Breast epithelium (tissue), 4 donors: ENCODE results near the gene DDX10. TPM values are rescaled to one million over a fixed set of nuclear protein-coding genes. Genes with fewer than 3 reads are reported as not detected.
A peak's percentile ranks its signal among the peaks of the same experiment; 100 is the strongest.
"Not testable (repeated sequence)": the region's sequence is repeated elsewhere in the genome, so short reads cannot be mapped to it uniquely, and the experiment has no call there.

Experiments used
- DNase-seq, 2 donors: peaks; one replicate each; pipeline ENCODE4 v3.0.0-alpha.2; 2019; ENCODE audit warnings: low spot score in 2 of 2
- H3K27ac ChIP-seq, 2 donors: fragments of 200-600 bp; sonication (generic) in 1 of 2; one replicate each; pipeline ENCODE4 v1.5.1; 2016 to 2019; ENCODE audit warnings: mild to moderate bottlenecking in 1 of 2
- H3K27me3 ChIP-seq, 2 donors: fragments of 200-600 bp; sonication (generic) in 1 of 2; one replicate each; pipeline versions ENCODE4 v1.5.1 to v1.6.0; 2017 to 2019; ENCODE audit warnings: control low read depth in 1 of 2, mild to moderate bottlenecking in 1 of 2
- H3K36me3 ChIP-seq: fragments of 200-600 bp; one replicate; pipeline ENCODE4 v1.5.1; 2019
- H3K4me1 ChIP-seq, 2 donors: fragments of 200-600 bp; sonication (generic); one replicate each; pipeline ENCODE4 v1.5.1; 2016 to 2019; ENCODE audit warnings: control low read depth in 1 of 2
- H3K4me3 ChIP-seq, 3 donors: fragments of 200-600 bp; sonication (generic); 1 replicate in 2 of 3; 2 replicates in 1 of 3; pipeline ENCODE4 v1.5.1; 2016 to 2019; ENCODE audit warnings: mild to moderate bottlenecking in 3 of 3, moderate library complexity in 2 of 3
- H3K9me3 ChIP-seq, 2 donors: fragments of 200-600 bp; sonication (generic) in 1 of 2; one replicate each; pipeline ENCODE4 v1.5.1; 2016 to 2019; ENCODE audit warnings: control low read depth in 1 of 2
- CTCF ChIP-seq, 3 donors: fragments of 450-650 bp; IDR thresholded peaks; one replicate each; pipeline ENCODE4 v1.5.1; 2016 to 2017; ENCODE audit warnings: antibody characterized with exemption in 3 of 3, mild to moderate bottlenecking in 3 of 3, moderate library complexity in 3 of 3
- POLR2A ChIP-seq: fragments of 450-650 bp; IDR thresholded peaks from one replicate; pipeline ENCODE4 v1.6.1; 2016; ENCODE audit warnings: antibody characterized with exemption, mild to moderate bottlenecking, moderate library complexity
- POLR2AphosphoS5 ChIP-seq, 3 donors: sonication (generic); formaldehyde crosslinking; IDR thresholded peaks; one replicate each; pipeline ENCODE4 v1.6.1; 2017; ENCODE audit warnings: antibody characterized with exemption in 3 of 3
- intact Hi-C: fragments of 100-400 bp; cut with DNase I; formaldehyde crosslinking; loops from one replicate; pipeline ENCODE4 v1.15.1; 2023; ENCODE audit warnings: low total_unique reads
- total RNA-seq, 3 donors: library from RNA; depleted of rRNA; stranded (reverse); fragments of >200 nt; gene quantifications; one replicate each; pipeline ENCODE4 v1.1.0, GENCODE V29; 2016

DDX10 gene
- total RNA-seq, 3 donors from 2014 or later: 17.3 to 41.9 (median 29.5) TPM

DNA sequence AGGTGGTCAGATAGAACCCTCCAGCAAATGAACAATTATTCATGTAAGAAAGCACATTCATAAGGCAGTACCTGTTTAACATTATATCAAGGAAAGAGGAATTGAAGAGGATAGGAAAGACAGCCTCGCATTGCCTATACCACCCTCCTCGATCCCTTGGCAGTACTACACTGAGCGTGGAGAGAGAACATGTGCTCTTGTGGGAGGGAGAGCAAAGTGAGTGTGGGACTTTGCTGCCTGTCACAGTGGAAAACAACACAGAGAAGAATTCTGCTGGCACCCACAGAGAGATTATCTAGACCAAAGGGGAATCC lies 17.5 kb upstream of the DDX10 start:
- Histone ChIP-seq H3K36me3 (no peaks in the 10 kb centered on the region), H3K4me1 (no peaks in the 10 kb centered on the region), H3K27me3 (no peaks in the 10 kb centered on the region), H3K9me3 (no peaks in the 10 kb centered on the region), H3K4me3 (no peak overlapping the region), H3K27ac (peak overlapping the region; percentile 84 to 87)
- DNase-seq: no peak
- intact Hi-C loops: no loop called here
- TF ChIP-seq CTCF (IDR thresholded peaks at IDR 0.05) (peak in 1 of 3 donors; percentile 24), POLR2AphosphoS5 (IDR thresholded peaks at IDR 0.05) (no peak), POLR2A (no peak)

GRCh38 chr11:108647701-108648527 lies 17.0 kb upstream of the DDX10 start:
- peak; percentile 28 to 70 (median 68) for TF ChIP-seq POLR2AphosphoS5 (IDR thresholded peaks at IDR 0.05)
- TF ChIP-seq POLR2A: no peak
- peak; percentile 57 to 78 (median 75) for TF ChIP-seq CTCF (IDR thresholded peaks at IDR 0.05)
- Histone ChIP-seq H3K36me3 (no peaks in the 10 kb centered on the region), H3K4me1 (no peaks in the 10 kb centered on the region), H3K27ac (peak overlapping the region; percentile 84 to 87), H3K4me3 (peak overlapping the region in 1 of 3 donors; percentile 4), H3K9me3 (no peaks in the 10 kb centered on the region), H3K27me3 (no peaks in the 10 kb centered on the region)
- intact Hi-C loops: no loop called here
- DNase-seq: peak; percentile 88 to 94

GRCh38 chr11:108648528-108648885 lies 16.4 kb upstream of the DDX10 start:
- intact Hi-C loops: no loop called here
- DNase-seq: no peak
- Histone ChIP-seq H3K4me3 (peak overlapping the region in 1 of 3 donors; percentile 4), H3K4me1 (no peaks in the 10 kb centered on the region), H3K27me3 (no peaks in the 10 kb centered on the region), H3K9me3 (no peaks in the 10 kb centered on the region), H3K27ac (peak overlapping the region; percentile 84 to 87), H3K36me3 (no peaks in the 10 kb centered on the region)
- TF ChIP-seq POLR2AphosphoS5 (IDR thresholded peaks at IDR 0.05) (no peak), CTCF (IDR thresholded peaks at IDR 0.05) (peak in 1 of 3 donors; percentile 6), POLR2A (no peak)

GRCh38 chr11:108654100-108654499 lies 10.8 kb upstream of the DDX10 start:
- H3K4me3 ChIP-seq, DNase-seq, intact Hi-C loops, H3K4me1 ChIP-seq, H3K27me3 ChIP-seq, H3K9me3 ChIP-seq, H3K36me3 ChIP-seq, H3K27ac ChIP-seq: not testable (repeated sequence)

DNA sequence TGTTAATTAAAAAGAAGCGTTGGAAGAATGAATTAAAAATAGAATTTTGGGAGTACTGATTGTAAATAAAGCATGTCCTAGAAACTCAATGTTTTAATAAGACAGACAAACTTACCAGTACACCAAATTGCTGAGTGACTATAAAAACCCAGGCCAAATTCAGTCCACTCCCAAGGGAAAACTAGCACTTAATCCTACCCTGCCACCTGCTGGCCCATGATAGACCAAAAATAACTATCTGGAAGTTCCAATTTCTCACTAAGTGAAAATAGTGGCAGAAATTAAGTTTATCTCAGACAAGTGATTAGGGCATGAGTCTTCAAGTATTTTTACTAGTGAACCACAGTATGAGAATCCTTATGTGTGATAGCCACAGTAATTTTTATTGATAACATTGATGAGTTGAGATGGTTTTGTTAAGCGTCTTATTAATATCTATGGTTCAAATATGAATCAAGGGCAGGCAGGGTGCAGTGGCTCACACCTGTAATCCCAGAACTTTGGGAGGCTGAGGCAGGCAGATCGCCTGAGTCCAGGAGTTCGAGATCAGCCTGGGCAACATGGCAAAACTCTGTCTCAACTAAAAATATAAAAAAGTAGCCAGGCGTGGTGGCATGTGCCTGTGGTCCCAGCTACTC lies 9.8 kb upstream of the DDX10 start:
- Histone ChIP-seq H3K4me3 (no peak overlapping the region), H3K27ac (no peak overlapping the region), H3K36me3 (no peaks in the 10 kb centered on the region), H3K27me3 (no peaks in the 10 kb centered on the region), H3K4me1 (no peaks in the 10 kb centered on the region), H3K9me3 (no peaks in the 10 kb centered on the region)
- DNase-seq: no peak
- intact Hi-C loops: no loop called here
- TF ChIP-seq CTCF (IDR thresholded peaks at IDR 0.05): peak in 2 of 3 donors; percentile 54 to 61
- no peak for TF ChIP-seq POLR2A
